GM19043 (cell line): ENCODE results near the gene P2RY14.

Experiments
- ATAC-seq: cut with Tn5 transposase; IDR thresholded peaks from one replicate; pipeline ENCODE4 v1.9.1; 2021; ENCODE audit warnings: low read depth; ENCODE audit not compliant: unreplicated experiment

Gene P2RY14

GRCh38 chr3:151219056-151219455, 59.3 kb downstream of the P2RY14 start:
- ATAC-seq = no peak

GRCh38 chr3:151218136-151218535, 60.2 kb downstream of the P2RY14 start:
- ATAC-seq = no peak

- no peak for ATAC-seq
These were observed 61.4 kb downstream of the P2RY14 start for GRCh38 chr3:151216641-151217607.

- ATAC-seq = no peak
These were observed 63.9 kb downstream of the P2RY14 start for GRCh38 chr3:151214459-151214858.

GRCh38 chr3:151213881-151214280, 64.5 kb downstream of the P2RY14 start:
- no peak for ATAC-seq

GRCh38 chr3:151213151-151213550, 65.2 kb downstream of the P2RY14 start:
- no peak for ATAC-seq

GRCh38 chr3:151210676-151211381, 67.5 kb downstream of the P2RY14 start:
- ATAC-seq = peak; percentile 76

GRCh38 chr3:151209654-151210053, 68.7 kb downstream of the P2RY14 start:
- ATAC-seq = no peak

GRCh38 chr3:151206201-151206600, 72.1 kb downstream of the P2RY14 start:
- no peak for ATAC-seq

GRCh38 chr3:151205482-151205881, 72.9 kb downstream of the P2RY14 start:
- no peak for ATAC-seq

- ATAC-seq = no peak
These were observed 73.6 kb downstream of the P2RY14 start for GRCh38 chr3:151204530-151205402.

GRCh38 chr3:151203051-151203420, 75.3 kb downstream of the P2RY14 start, which contains the start of gene GPR171:
Gene GPR171 (minus strand): TSS chr3:151203216. CDS start chr3:151199386, 3,830 bp downstream.
- peak; percentile 87 for ATAC-seq

GRCh38 chr3:151201051-151201730, 77.2 kb downstream of the P2RY14 start:
- no peak for ATAC-seq

- no peak for ATAC-seq
These were observed 77.8 kb downstream of the P2RY14 start for GRCh38 chr3:151200586-151200985.

GRCh38 chr3:151199554-151200438, 78.5 kb downstream of the P2RY14 start:
- ATAC-seq = no peak

- no peak for ATAC-seq
These were observed 79.5 kb downstream of the P2RY14 start for GRCh38 chr3:151198849-151199248.

GRCh38 chr3:151197981-151198767, 80.2 kb downstream of the P2RY14 start:
- no peak for ATAC-seq

GRCh38 chr3:151197228-151197627, 81.1 kb downstream of the P2RY14 start:
- ATAC-seq = no peak
